A673 (cell line): ENCODE data around the gene ITGA11. TPM values are rescaled to one million over a fixed set of nuclear protein-coding genes. Genes with fewer than 3 reads are reported as not detected.
A peak's percentile ranks its signal among the peaks of the same experiment; 100 is the strongest.

Experiments used
- BruUV-seq: library from RNA; stranded (reverse); fragments of 400-500 nt; replicated peaks from 2 replicates; lab custom pipeline; 2021; lab: Mats Ljungman, UMichigan
- CTCF ChIA-PET: fragments of 300-600 bp; sonication (Branson Sonifier 250); formaldehyde crosslinking; loops from one replicate; lab custom pipeline; 2022; ENCODE audit warnings: antibody characterized with exemption; lab: Charles Lee
- POLR2A ChIA-PET: fragments of 300-600 bp; sonication (Branson Sonifier 250); formaldehyde crosslinking; loops from one replicate; lab custom pipeline; 2022; ENCODE audit warnings: antibody characterized with exemption; ENCODE audit not compliant: low non-redundant PET; lab: Charles Lee
- DNase-seq: peaks from one replicate; pipeline ENCODE4 v3.0.0-alpha.2; 2015; ENCODE audit warnings: low spot score
- H3K27ac ChIP-seq: fragments of 200-600 bp; sonication (generic); 2 replicates; pipeline ENCODE4 v1.5.1; 2016; ENCODE audit warnings: mixed run types, low read depth, mild to moderate bottlenecking, mixed read lengths, antibody characterized with exemption, low read length; ENCODE audit not compliant: poor library complexity, severe bottlenecking
- H3K27me3 ChIP-seq: fragments of 200-600 bp; sonication (generic); replicated peaks from 2 replicates; pipeline ENCODE4 v1.6.1; 2017; ENCODE audit warnings: mixed run types, low read depth, mild to moderate bottlenecking, mixed read lengths, antibody characterized with exemption, low read length; ENCODE audit not compliant: insufficient read depth, poor library complexity
- H3K36me3 ChIP-seq: fragments of 200-600 bp; sonication (generic); 2 replicates; pipeline ENCODE4 v1.6.1; 2016; ENCODE audit warnings: mixed run types, mild to moderate bottlenecking, mixed read lengths, antibody characterized with exemption, low read length; ENCODE audit not compliant: insufficient read depth, poor library complexity, severe bottlenecking
- H3K4me1 ChIP-seq: fragments of 200-600 bp; sonication (generic); 2 replicates; pipeline ENCODE4 v1.6.1; 2017; ENCODE audit warnings: mixed run types, mild to moderate bottlenecking, mixed read lengths, antibody characterized with exemption, low read length; ENCODE audit not compliant: insufficient read depth, poor library complexity, severe bottlenecking
- H3K4me3 ChIP-seq: fragments of 200-600 bp; sonication (generic); 2 replicates; pipeline ENCODE4 v1.5.1; 2016; ENCODE audit warnings: low read depth, mixed run types, mild to moderate bottlenecking, mixed read lengths, low read length; ENCODE audit not compliant: poor library complexity, severe bottlenecking
- H3K9me3 ChIP-seq: fragments of 200-600 bp; sonication (generic); 2 replicates; pipeline ENCODE4 v1.6.1; 2016; ENCODE audit warnings: mixed run types, low read depth, mild to moderate bottlenecking, mixed read lengths, antibody characterized with exemption, low read length; ENCODE audit not compliant: poor library complexity, severe bottlenecking
- CTCF ChIP-seq: fragments of 300-800, 200-600 bp; sonication (generic); conservative IDR thresholded peaks from 2 replicates; pipeline ENCODE4 v1.5.1; 2017; ENCODE audit warnings: low read depth, mild to moderate bottlenecking, antibody characterized with exemption, low read length, moderate library complexity, mixed read lengths
- EZH2 ChIP-seq: fragments of 200-600 bp; sonication (generic); IDR thresholded peaks from 2 replicates; pipeline ENCODE4 v1.6.1; 2017; ENCODE audit warnings: borderline replicate concordance, low read depth, mild to moderate bottlenecking, mixed read lengths, antibody characterized with exemption, low read length; ENCODE audit not compliant: poor library complexity, severe bottlenecking
- intact Hi-C: fragments of 100-400 bp; cut with micrococcal nuclease; formaldehyde crosslinking; loops from one replicate; pipeline ENCODE4 v1.10.0; 2022; ENCODE audit not compliant: unreplicated experiment
- total RNA-seq: library from RNA; stranded (reverse); gene quantifications from 2 replicates; pipeline ENCODE4 v1.2.3, GENCODE V29; 2021

ITGA11 gene
- total RNA-seq, 1 experiment from 2014 or later: 0.45 TPM

- POLR2A ChIA-PET: no interaction called here
- peaks cover 3% of the 10 kb centered on the region for H3K4me1 ChIP-seq
- no peaks in the 10 kb centered on the region for H3K27me3 ChIP-seq
- no peak overlapping the region for H3K27ac ChIP-seq
- H3K9me3 ChIP-seq: no peaks in the 10 kb centered on the region
- intact Hi-C loops: no loop called here
- no peak overlapping the region for H3K4me3 ChIP-seq
- CTCF ChIA-PET: no interaction called here
- no TSS peak for BruUV-seq
- TF ChIP-seq CTCF (no peak), EZH2 (no peak)
- no peaks in the 10 kb centered on the region for H3K36me3 ChIP-seq
- no peak for DNase-seq
Observed at GRCh38 chr15:68328443-68328842, 103.5 kb downstream of the ITGA11 start.

GRCh38 chr15:68326711-68327354 lies 105.1 kb downstream of the ITGA11 start:
- no TSS peak for BruUV-seq

GRCh38 chr15:68325726-68326125 lies 106.2 kb downstream of the ITGA11 start:
- peak; percentile 21 for DNase-seq
- POLR2A ChIA-PET: no interaction called here
- Histone ChIP-seq H3K36me3 (no peaks in the 10 kb centered on the region), H3K4me3 (no peak overlapping the region), H3K27ac (no peak overlapping the region), H3K9me3 (no peaks in the 10 kb centered on the region), H3K4me1 (peaks cover 3% of the 10 kb centered on the region), H3K27me3 (no peaks in the 10 kb centered on the region)
- intact Hi-C loops: no loop called here
- BruUV-seq: no TSS peak
- CTCF ChIA-PET: no interaction called here
- no peak for TF ChIP-seq EZH2
- no peak for TF ChIP-seq CTCF

More at GRCh38 chr15:68326711-68327354, 105.1 kb downstream of the ITGA11 start:
- H3K27ac ChIP-seq: no peak overlapping the region
- no peaks in the 10 kb centered on the region for H3K36me3 ChIP-seq
- H3K4me3 ChIP-seq: no peak overlapping the region
- peaks cover 3% of the 10 kb centered on the region for H3K4me1 ChIP-seq
- TF ChIP-seq EZH2 (no peak), CTCF (no peak)
- ChIA-PET CTCF (no interaction called here), POLR2A (no interaction called here)
- no peaks in the 10 kb centered on the region for H3K9me3 ChIP-seq
- peak; percentile 14 for DNase-seq
- intact Hi-C loops: no loop called here
- no peaks in the 10 kb centered on the region for H3K27me3 ChIP-seq
